Vagina (tissue), 2 donors: ENCODE data around the gene ENPP5.

Experiments
- POLR2AphosphoS5 ChIP-seq, 2 donors: sonication (generic); formaldehyde crosslinking; IDR thresholded peaks; one replicate each; pipeline ENCODE4 v1.9.0; 2017; ENCODE audit warnings: antibody characterized with exemption in 2 of 2, mild to moderate bottlenecking in 2 of 2, low read depth in 1 of 2; ENCODE audit not compliant: insufficient read depth in 1 of 2
- TF ChIP-seq, protein P1 (sequence below), 3 experiments: fragments of 450-650 bp in 2 of 3; fragments of 200-600 bp in 1 of 3; sonication (generic) in 1 of 3; IDR thresholded peaks; one replicate each; pipeline ENCODE4 v1.5.1; 2017 to 2019; ENCODE audit warnings: antibody characterized with exemption in 3 of 3, mild to moderate bottlenecking in 2 of 3, moderate library complexity in 2 of 3

DNA sequence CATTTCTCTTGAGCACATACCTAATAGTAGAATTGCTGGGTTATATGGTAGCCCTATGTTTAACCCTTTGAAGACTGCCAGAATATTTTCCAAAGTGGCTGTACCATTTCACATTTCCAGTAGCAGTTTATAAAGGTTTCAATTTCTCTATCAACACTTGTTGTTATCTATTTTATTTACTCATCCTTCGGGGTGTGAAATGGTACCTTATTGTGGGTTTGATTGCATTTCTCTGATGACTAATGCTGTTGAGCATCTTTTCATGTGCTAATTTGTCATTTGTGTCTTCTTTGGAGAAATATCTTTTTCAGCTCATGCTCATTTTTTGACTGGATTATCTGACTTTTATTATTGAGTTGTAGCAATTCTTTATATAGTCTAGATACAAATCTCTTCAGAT is 35.6 kb downstream of the ENPP5 start:
- TF ChIP-seq, protein P1, sequence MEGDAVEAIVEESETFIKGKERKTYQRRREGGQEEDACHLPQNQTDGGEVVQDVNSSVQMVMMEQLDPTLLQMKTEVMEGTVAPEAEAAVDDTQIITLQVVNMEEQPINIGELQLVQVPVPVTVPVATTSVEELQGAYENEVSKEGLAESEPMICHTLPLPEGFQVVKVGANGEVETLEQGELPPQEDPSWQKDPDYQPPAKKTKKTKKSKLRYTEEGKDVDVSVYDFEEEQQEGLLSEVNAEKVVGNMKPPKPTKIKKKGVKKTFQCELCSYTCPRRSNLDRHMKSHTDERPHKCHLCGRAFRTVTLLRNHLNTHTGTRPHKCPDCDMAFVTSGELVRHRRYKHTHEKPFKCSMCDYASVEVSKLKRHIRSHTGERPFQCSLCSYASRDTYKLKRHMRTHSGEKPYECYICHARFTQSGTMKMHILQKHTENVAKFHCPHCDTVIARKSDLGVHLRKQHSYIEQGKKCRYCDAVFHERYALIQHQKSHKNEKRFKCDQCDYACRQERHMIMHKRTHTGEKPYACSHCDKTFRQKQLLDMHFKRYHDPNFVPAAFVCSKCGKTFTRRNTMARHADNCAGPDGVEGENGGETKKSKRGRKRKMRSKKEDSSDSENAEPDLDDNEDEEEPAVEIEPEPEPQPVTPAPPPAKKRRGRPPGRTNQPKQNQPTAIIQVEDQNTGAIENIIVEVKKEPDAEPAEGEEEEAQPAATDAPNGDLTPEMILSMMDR (IDR thresholded peaks at IDR 0.05), result no peak
- no peak for TF ChIP-seq POLR2AphosphoS5 (IDR thresholded peaks at IDR 0.05; ENCODE audit: insufficient read depth in 1 of 2, low read depth in 1 of 2)
